ENCODE measurements around the gene RBM4B.
"Not testable (repeated sequence)": the region's sequence is repeated elsewhere in the genome, so short reads cannot be mapped to it uniquely, and the experiment has no call there.

Gene RBM4B

GRCh38 chr11:66686100-66686785, 8.6 kb upstream of the RBM4B start:
- no peak for DNase-seq

DNA sequence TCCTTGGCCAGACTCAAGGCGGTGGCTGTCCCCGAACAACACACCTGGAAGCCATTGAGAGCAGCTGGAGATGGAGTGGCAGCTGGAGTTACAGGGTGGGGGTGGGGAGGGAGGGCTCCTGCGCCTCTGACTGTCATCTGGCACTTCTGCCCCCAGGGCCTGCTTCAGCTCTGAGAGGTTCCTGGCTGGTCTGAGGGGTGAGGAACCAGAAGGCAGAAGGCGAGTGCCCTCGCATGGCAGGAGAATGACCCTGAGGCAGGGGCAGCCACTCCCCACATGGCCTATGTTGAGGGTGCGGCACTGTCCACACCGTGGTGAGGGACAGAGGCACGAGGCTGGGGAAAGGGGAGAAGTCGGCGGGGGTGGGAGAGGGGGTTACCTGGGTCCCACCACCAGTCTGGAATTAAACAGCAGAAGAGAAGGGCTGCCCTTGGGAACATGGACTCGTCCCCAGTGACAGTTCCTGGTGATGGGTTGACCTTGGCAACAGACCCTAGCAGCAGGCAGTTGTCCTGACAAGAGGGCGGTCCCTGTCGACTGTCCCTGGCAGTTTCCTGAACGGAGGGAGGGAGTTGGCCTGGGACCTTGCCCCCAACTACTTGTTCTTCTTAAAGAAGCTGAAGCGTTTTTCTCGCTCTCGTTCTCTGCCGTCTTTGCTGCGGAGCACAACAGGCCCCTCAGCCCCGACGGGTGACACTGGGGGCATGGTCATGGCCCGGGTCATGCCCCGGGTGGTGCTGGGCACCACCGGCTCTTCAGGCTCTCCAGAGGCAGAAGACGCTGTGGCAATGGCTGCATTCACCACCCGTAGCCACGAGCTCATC, 7.8 kb upstream of the RBM4B start:
- no peak for DNase-seq

GRCh38 chr11:66684635-66685034, 6.9 kb upstream of the RBM4B start:
- DNase-seq = no peak

DNA sequence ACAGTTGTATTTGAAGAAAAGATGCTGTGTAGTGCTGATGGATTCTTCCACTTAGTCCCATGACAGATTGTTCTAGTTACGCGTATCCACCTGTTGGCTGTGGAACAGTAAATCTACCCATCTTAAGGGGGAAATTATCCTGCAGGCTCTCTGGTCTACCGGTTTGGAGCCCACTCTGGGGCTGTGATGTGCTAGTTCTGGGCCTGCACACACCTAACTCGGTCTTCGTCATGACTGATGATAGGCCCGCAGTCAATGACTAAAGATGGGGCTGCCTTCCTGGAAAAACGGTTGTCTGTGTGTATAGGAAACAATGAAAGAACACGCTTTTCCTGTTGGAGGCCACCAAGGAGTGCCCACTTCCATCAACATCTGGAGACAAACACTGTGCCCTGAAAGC, 6.2 kb upstream of the RBM4B start:
- DNase-seq = no peak

GRCh38 chr11:66680966-66681645, 3.4 kb upstream of the RBM4B start:
- DNase-seq = no peak

- DNase-seq = no peak
Measured at GRCh38 chr11:66676931-66677598, 622 bp downstream of the RBM4B start.

GRCh38 chr11:66676282-66676919, 1.3 kb downstream of the RBM4B start:
- DNase-seq = no peak

DNA sequence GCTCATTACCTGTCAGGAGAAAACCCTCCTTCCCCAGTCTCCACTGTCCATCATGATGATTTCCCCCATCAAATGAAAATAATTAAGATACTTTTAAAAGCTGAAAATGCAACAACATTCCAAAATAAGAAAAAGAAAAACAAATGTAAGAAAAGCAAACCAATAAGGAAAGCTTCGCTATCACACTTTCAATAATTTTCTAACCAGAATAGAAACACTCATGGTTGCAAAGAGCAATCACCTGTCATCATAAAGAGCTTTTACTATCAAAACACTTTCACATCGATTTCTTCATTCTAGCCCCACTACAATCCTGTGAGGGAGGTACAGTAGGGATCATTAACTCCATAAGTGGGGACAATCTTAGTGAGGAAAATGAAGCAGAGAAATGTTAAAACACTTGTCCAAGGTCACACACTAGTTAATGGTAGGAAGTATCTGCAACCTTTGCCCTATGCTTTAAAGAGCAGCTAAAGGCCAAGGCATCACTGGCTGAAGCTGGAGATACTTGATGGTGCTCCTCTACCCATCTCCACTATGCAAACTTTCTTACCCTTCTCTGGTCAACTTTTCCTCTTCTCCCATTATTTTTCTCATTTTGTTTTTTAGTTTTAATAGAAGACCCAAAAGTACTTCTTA, 2.6 kb downstream of the RBM4B start:
- no peak for DNase-seq

DNA sequence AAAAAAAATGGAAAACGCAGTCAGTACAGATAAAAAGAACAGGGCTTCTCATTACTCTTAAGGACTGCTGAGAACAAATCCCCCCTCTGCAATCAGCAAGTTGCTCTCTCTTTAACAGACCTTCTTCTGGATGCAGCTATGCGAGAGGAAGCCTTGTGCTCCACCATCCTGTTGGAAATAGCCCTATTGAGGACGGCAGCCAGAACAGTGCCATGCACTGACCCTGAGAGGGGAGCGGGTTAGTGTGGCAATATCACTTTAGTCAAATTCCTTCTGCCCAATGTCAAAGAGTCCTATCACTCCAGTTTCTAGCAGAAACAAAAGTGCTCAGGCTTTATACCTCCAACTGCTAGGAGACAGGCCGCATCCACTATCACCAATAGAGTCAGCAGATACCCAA, 6.9 kb downstream of the RBM4B start:
- no peak for DNase-seq

GRCh38 chr11:66665369-66665768, 12.3 kb downstream of the RBM4B start:
- no peak for DNase-seq

- DNase-seq = no peak
Measured at GRCh38 chr11:66663741-66664296, 13.9 kb downstream of the RBM4B start.

DNA sequence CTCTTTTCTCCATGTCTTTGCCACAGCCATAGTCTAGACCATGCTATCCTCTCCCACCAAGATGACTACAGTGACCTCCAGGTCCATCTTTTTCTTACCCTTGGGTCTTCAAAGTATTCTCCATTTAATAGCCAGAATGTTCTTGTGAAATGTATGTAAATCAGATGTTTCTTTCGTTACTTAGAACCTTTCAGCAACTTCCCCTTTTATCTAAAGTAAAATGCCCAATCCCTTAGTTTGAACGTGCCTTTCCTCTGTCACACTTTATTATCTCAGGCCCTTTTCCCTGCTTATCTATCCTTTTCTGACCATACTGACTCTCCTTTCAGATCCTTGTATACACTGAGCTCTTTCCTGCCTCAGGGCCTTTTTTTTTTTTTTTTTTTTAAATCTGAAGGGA, 17.9 kb downstream of the RBM4B start:
- DNase-seq = no peak

DNA sequence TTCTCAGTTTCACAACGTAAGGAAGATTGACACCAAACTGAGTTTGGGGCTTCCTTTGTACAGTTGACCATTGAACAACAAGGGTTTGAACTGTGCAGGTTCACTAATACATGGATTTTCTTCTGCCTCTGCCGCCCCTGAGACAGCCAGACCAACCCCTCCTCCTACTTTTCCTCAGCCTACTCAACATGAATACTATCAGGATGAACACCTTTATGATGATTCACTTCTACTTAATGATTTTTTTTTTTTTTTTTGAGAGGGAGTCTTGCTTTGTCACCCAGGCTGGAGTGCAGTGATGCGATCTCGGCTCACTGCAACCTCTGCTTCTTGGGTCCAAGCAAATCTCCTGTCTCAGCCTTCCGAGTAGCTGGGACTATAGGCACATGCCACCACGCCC, 24.6 kb downstream of the RBM4B start:
- no peak for DNase-seq

DNA sequence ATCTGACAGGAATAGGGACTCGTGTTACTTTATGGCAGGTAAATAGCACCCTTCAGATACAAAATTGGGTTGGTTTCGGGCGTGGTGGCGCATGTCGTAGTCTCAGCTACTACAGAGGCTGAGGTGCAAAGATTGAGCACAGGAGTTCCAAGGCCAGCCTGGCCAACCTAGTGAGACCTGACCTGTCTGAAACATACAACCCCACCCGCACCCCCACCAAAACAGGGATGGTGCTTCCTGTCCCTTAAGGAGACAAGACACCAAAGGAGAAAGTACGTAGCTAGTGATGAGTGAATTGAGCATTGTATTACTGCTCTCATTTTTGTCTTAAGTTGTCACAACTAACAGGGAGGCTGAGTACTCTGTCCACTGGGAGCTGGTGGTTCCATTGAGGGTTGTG, 25.0 kb downstream of the RBM4B start:
- DNase-seq = no peak

GRCh38 chr11:66651016-66651415, 26.7 kb downstream of the RBM4B start:
- DNase-seq = no peak

DNA sequence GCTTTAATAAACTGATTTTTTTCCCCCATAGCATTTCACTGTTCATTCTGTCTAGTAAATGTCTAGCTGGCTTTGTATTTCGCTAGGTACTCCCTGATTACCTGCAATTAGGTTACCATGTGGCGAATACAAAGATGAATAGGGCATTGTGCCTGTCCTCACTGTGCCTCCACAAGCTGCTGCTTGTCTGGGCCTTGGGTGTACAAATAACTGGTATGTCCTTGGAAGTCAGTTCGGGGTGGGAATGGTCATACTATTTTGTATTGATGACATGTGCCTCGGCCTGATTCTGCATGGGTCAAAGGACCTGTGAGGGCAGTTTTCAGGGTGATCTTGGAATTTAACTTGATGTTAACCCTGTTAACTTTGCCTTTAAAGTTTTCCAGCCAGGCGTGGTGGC, 27.8 kb downstream of the RBM4B start:
- DNase-seq = no peak

DNA sequence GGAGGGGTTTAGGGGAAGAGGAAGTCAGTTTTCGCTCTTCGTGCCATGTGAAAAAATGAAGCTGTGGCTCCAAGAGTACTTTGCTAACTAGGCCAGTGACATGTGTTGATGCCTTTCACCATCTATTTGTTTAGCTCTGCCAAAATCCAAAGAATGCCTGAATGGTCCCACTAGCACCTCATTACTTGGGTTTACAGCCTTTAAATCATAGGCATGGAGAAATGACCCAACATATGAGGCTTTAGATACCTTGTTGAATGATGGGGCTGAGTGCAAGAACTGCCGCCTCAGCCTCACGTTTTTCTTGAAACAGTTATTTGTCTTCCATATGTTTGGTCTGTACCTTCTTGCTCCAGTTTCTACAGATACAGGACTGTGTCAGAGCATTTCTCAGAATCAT, 30.9 kb downstream of the RBM4B start:
- DNase-seq = no peak

DNA sequence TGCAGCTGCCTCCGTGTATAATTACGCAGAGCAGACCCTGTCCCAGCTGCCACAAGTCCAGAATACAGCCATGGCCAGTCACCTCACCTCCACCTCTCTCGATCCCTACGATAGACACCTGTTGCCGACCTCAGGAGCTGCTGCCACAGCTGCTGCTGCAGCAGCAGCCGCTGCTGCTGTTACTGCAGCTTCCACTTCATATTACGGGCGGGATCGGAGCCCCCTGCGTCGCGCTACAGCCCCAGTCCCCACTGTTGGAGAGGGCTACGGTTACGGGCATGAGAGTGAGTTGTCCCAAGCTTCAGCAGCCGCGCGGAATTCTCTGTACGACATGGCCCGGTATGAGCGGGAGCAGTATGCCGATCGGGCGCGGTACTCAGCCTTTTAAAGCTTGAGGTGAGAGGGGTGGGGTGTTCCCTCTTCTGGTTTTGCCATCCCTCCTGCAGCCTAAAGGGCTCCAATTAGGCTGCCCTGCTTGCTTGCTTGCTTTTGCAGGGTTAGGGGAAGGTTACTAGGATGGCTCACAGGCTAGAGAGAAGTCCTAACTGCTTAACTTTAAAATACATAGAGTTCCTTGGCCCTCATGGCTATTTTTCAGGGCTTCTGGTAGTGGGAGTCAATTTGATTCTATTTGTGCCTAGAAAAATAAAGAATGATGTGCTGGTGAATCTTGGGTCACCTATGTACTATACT, 33.8 kb downstream of the RBM4B start:
- DNase-seq = no peak

DNA sequence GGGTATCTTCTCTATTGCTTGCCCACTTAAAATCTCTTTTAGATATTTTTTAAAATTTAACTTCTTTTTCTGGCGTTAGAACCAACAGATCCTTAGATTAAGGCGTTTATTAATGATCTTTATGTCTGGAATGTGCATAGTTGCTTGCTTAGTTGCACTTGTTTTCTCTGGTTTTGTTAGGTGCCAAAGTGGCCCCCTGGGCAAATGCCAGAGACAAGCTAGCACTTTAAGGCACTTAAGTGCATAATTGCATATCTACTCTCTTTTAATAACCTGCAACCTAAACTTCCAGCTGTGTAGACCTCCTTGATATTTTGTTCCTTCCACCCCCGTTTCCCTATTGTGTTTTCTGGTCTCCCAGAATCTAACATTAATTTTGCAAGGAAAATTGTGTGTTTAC, 35.9 kb downstream of the RBM4B start:
- no peak for DNase-seq

DNA sequence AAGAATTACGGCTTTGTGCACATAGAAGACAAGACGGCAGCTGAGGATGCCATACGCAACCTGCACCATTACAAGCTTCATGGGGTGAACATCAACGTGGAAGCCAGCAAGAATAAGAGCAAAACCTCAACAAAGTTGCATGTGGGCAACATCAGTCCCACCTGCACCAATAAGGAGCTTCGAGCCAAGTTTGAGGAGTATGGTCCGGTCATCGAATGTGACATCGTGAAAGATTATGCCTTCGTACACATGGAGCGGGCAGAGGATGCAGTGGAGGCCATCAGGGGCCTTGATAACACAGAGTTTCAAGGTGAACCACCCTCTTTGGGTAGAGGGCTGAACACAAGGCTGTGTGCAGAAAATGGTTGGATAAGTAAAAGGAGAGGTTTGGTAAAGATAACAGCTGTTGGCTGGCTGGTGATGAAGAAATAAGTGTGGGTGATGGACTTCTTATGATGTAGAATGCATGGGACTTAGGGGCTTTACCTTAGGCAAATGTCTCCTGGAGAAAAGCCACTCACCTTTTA, 37.8 kb downstream of the RBM4B start:
- not testable (repeated sequence) for DNase-seq
